HAP-1 (cell line): ENCODE data around the gene AFAP1L2.

Experiments used
- DNase-seq, 2 experiments: peaks; one replicate each; pipeline ENCODE4 v3.0.0-alpha.2; 2016 to 2020; ENCODE audit warnings: low spot score in 2 of 2
- H3K27me3 ChIP-seq: fragments of 250-450 bp; sonication (Bioruptor Pico); 2 replicates; pipeline ENCODE4 v1.5.1; 2020; ENCODE audit warnings: low read depth, mild to moderate bottlenecking, moderate library complexity
- H3K36me3 ChIP-seq: fragments of 250-450 bp; sonication (Bioruptor Pico); replicated peaks from 2 replicates; pipeline ENCODE4 v1.5.1; 2020; ENCODE audit warnings: mild to moderate bottlenecking
- H3K4me1 ChIP-seq: fragments of 250-450 bp; sonication (Bioruptor Pico); 2 replicates; pipeline ENCODE4 v1.5.1; 2020; ENCODE audit warnings: mild to moderate bottlenecking
- H3K4me3 ChIP-seq: fragments of 250-450 bp; sonication (Bioruptor Pico); 2 replicates; pipeline ENCODE4 v1.5.1; 2020; ENCODE audit warnings: mild to moderate bottlenecking, moderate library complexity
- H3K9me3 ChIP-seq: fragments of 250-450 bp; sonication (Bioruptor Pico); 2 replicates; pipeline ENCODE4 v1.5.1; 2020; ENCODE audit warnings: mild to moderate bottlenecking, moderate library complexity
- in situ Hi-C: fragments of 300-500 bp; cut with MboI; formaldehyde crosslinking; loops from 3 replicates; pipeline ENCODE4 v1.14.3; 2020; ENCODE audit warnings: low sequenced_read_pairs, inconsistent platforms, mixed read lengths

Gene AFAP1L2

GRCh38 chr10:114262496-114262895 lies 141.8 kb downstream of the AFAP1L2 start:
- Histone ChIP-seq H3K27me3 (no peaks in the 10 kb centered on the region), H3K4me3 (no peak overlapping the region), H3K4me1 (no peaks in the 10 kb centered on the region), H3K9me3 (no peaks in the 10 kb centered on the region), H3K36me3 (no peaks in the 10 kb centered on the region)
- in situ Hi-C loops = no loop called here
- no peak for DNase-seq

- no peak overlapping the region for H3K4me3 ChIP-seq
- no peak for DNase-seq
- H3K9me3 ChIP-seq = no peaks in the 10 kb centered on the region
- H3K36me3 ChIP-seq = no peaks in the 10 kb centered on the region
- no peaks in the 10 kb centered on the region for H3K4me1 ChIP-seq
- H3K27me3 ChIP-seq = no peaks in the 10 kb centered on the region
- in situ Hi-C loops = no loop called here
Measured at GRCh38 chr10:114261076-114261475, 143.2 kb downstream of the AFAP1L2 start.

- DNase-seq = no peak
- in situ Hi-C loops = no loop called here
Measured at GRCh38 chr10:114260366-114260765, 143.9 kb downstream of the AFAP1L2 start.

GRCh38 chr10:114259824-114260223 lies 144.5 kb downstream of the AFAP1L2 start:
- H3K27me3 ChIP-seq = no peaks in the 10 kb centered on the region
- no peaks in the 10 kb centered on the region for H3K9me3 ChIP-seq
- no peak for DNase-seq
- H3K4me3 ChIP-seq = no peak overlapping the region
- in situ Hi-C loops = no loop called here
- no peaks in the 10 kb centered on the region for H3K36me3 ChIP-seq
- no peaks in the 10 kb centered on the region for H3K4me1 ChIP-seq

More at GRCh38 chr10:114260366-114260765, 143.9 kb downstream of the AFAP1L2 start:
- Histone ChIP-seq H3K4me3 (no peak overlapping the region), H3K4me1 (no peaks in the 10 kb centered on the region), H3K9me3 (no peaks in the 10 kb centered on the region), H3K36me3 (no peaks in the 10 kb centered on the region), H3K27me3 (no peaks in the 10 kb centered on the region)

- Histone ChIP-seq H3K36me3 (no peaks in the 10 kb centered on the region), H3K4me1 (no peaks in the 10 kb centered on the region), H3K4me3 (no peak overlapping the region), H3K27me3 (no peaks in the 10 kb centered on the region), H3K9me3 (no peaks in the 10 kb centered on the region)
- in situ Hi-C loops = no loop called here
- no peak for DNase-seq
Measured at GRCh38 chr10:114258274-114258840, 145.9 kb downstream of the AFAP1L2 start.

GRCh38 chr10:114257498-114257897 lies 146.8 kb downstream of the AFAP1L2 start:
- Histone ChIP-seq H3K9me3 (no peaks in the 10 kb centered on the region), H3K4me3 (no peak overlapping the region), H3K27me3 (no peaks in the 10 kb centered on the region), H3K4me1 (no peaks in the 10 kb centered on the region), H3K36me3 (no peaks in the 10 kb centered on the region)
- in situ Hi-C loops = no loop called here
- DNase-seq = no peak

- no peaks in the 10 kb centered on the region for H3K36me3 ChIP-seq
- H3K4me1 ChIP-seq = no peaks in the 10 kb centered on the region
- H3K9me3 ChIP-seq = no peaks in the 10 kb centered on the region
- no peaks in the 10 kb centered on the region for H3K27me3 ChIP-seq
- in situ Hi-C loops = no loop called here
- no peak for DNase-seq
- H3K4me3 ChIP-seq = no peak overlapping the region
Measured at GRCh38 chr10:114256822-114257221, 147.5 kb downstream of the AFAP1L2 start.

GRCh38 chr10:114256008-114256765 lies 148.1 kb downstream of the AFAP1L2 start:
- Histone ChIP-seq H3K4me3 (no peak overlapping the region), H3K4me1 (no peaks in the 10 kb centered on the region), H3K27me3 (no peaks in the 10 kb centered on the region), H3K36me3 (no peaks in the 10 kb centered on the region), H3K9me3 (no peaks in the 10 kb centered on the region)
- DNase-seq = no peak
- in situ Hi-C loops = no loop called here

- Histone ChIP-seq H3K4me1 (no peaks in the 10 kb centered on the region), H3K27me3 (no peaks in the 10 kb centered on the region), H3K36me3 (no peaks in the 10 kb centered on the region), H3K4me3 (no peak overlapping the region), H3K9me3 (no peaks in the 10 kb centered on the region)
- in situ Hi-C loops = no loop called here
- DNase-seq = no peak
Measured at GRCh38 chr10:114255227-114255626, 149.1 kb downstream of the AFAP1L2 start.

GRCh38 chr10:114252883-114253282 lies 151.4 kb downstream of the AFAP1L2 start:
- Histone ChIP-seq H3K36me3 (no peaks in the 10 kb centered on the region), H3K4me3 (no peak overlapping the region), H3K4me1 (no peaks in the 10 kb centered on the region), H3K9me3 (no peaks in the 10 kb centered on the region), H3K27me3 (no peaks in the 10 kb centered on the region)
- no peak for DNase-seq
- in situ Hi-C loops = no loop called here

- no peak overlapping the region for H3K4me3 ChIP-seq
- H3K9me3 ChIP-seq = no peaks in the 10 kb centered on the region
- no peaks in the 10 kb centered on the region for H3K36me3 ChIP-seq
- in situ Hi-C loops = no loop called here
- H3K4me1 ChIP-seq = no peaks in the 10 kb centered on the region
- H3K27me3 ChIP-seq = no peaks in the 10 kb centered on the region
- no peak for DNase-seq
Measured at GRCh38 chr10:114252092-114252491, 152.2 kb downstream of the AFAP1L2 start.

GRCh38 chr10:114250716-114251115 lies 153.6 kb downstream of the AFAP1L2 start:
- H3K4me1 ChIP-seq = no peaks in the 10 kb centered on the region
- no peak overlapping the region for H3K4me3 ChIP-seq
- no peaks in the 10 kb centered on the region for H3K9me3 ChIP-seq
- no peak for DNase-seq
- no peaks in the 10 kb centered on the region for H3K27me3 ChIP-seq
- in situ Hi-C loops = no loop called here
- H3K36me3 ChIP-seq = no peaks in the 10 kb centered on the region

- H3K9me3 ChIP-seq = no peaks in the 10 kb centered on the region
- no peak for DNase-seq
- no peaks in the 10 kb centered on the region for H3K4me1 ChIP-seq
- H3K36me3 ChIP-seq = no peaks in the 10 kb centered on the region
- H3K27me3 ChIP-seq = no peaks in the 10 kb centered on the region
- in situ Hi-C loops = no loop called here
- H3K4me3 ChIP-seq = no peak overlapping the region
Measured at GRCh38 chr10:114250236-114250635, 154.1 kb downstream of the AFAP1L2 start.

- in situ Hi-C loops = no loop called here
- Histone ChIP-seq H3K9me3 (no peaks in the 10 kb centered on the region), H3K27me3 (peaks cover 23% of the 10 kb centered on the region), H3K4me1 (no peaks in the 10 kb centered on the region), H3K4me3 (no peak overlapping the region), H3K36me3 (no peaks in the 10 kb centered on the region)
- no peak for DNase-seq
Measured at GRCh38 chr10:114246679-114247305, 157.5 kb downstream of the AFAP1L2 start.
